Tibial nerve (tissue), 4 donors: ENCODE results near the gene SCYL2.

Source experiments
- CTCF ChIP-seq, 5 experiments: fragments of 200-600 bp in 3 of 5; fragments of 450-650 bp in 2 of 5; sonication (generic) in 3 of 5; IDR thresholded peaks; one replicate each; pipeline ENCODE4 v1.5.1; 2016 to 2019; ENCODE audit warnings: antibody characterized with exemption in 5 of 5, mild to moderate bottlenecking in 3 of 5, moderate library complexity in 2 of 5
- EP300 ChIP-seq, 2 donors: sonication (generic); formaldehyde crosslinking; IDR thresholded peaks; one replicate each; pipeline ENCODE4 v1.6.1; 2017; ENCODE audit warnings: antibody characterized with exemption in 2 of 2, mild to moderate bottlenecking in 1 of 2
- POLR2A ChIP-seq, 2 donors: fragments of 450-650 bp; IDR thresholded peaks; one replicate each; pipeline ENCODE4 v1.6.1; 2017; ENCODE audit warnings: antibody characterized with exemption in 2 of 2, mild to moderate bottlenecking in 2 of 2, moderate library complexity in 2 of 2

GRCh38 chr12:100274291-100274690 is 7.3 kb downstream of the SCYL2 start:
- TF ChIP-seq CTCF (IDR thresholded peaks at IDR 0.05) (no peak), POLR2A (IDR thresholded peaks at IDR 0.05) (no peak), EP300 (IDR thresholded peaks at IDR 0.05) (no peak)
